ENCODE data around the gene ZNF521. TPM values are rescaled to one million over a fixed set of nuclear protein-coding genes. Genes with fewer than 3 reads are reported as not detected.
A peak's percentile ranks its signal among the peaks of the same experiment; 100 is the strongest.

ZNF521 gene
- total and polyA plus RNA-seq, 2 donors (not counting 3 experiments of a cell fraction or from before 2014, with no cell fraction given), result 111 to 168 TPM

GRCh38 chr18:25055076-25055475 lies 296.9 kb downstream of the ZNF521 start:
- dilution Hi-C loops (cut with MboI; ENCODE audit: extremely low pct_ligation_motif_present, low sequenced_read_pairs), result no loop called here
- BruUV-seq (replicated peaks), result no TSS peak
- Histone ChIP-seq H2AFZ (ENCODE audit: low read depth, low read length) (no peak overlapping the region), H3K79me2 (ENCODE audit: control insufficient read depth, insufficient read depth, low read length) (no peaks in the 10 kb centered on the region), H3K4me3 (replicated peaks in 1 of 3; ENCODE audit: insufficient read depth in 1 of 3, low read depth in 1 of 3, low read length in 3 of 3) (no peak overlapping the region), H3K9ac (replicated peaks; ENCODE audit: extremely low read depth, insufficient read depth, low read length) (no peak overlapping the region), H3K4me1 (ENCODE audit: control insufficient read depth, extremely low read depth, insufficient read depth, low read length) (peaks cover 17% of the 10 kb centered on the region), H3K27me3 (ENCODE audit: control insufficient read depth in 2 of 2, insufficient read depth in 2 of 2, low read length in 2 of 2) (no peaks in the 10 kb centered on the region), H3K9me3 (replicated peaks; ENCODE audit: control insufficient read depth, insufficient read depth, low read length) (no peaks in the 10 kb centered on the region), H3K4me2 (ENCODE audit: insufficient read depth, low read length) (peak overlapping the region; percentile 50), H3K9me1 (replicated peaks; ENCODE audit: control insufficient read depth, extremely low read depth, insufficient read depth, low read length) (no peaks in the 10 kb centered on the region), H3K27ac (ENCODE audit: insufficient read depth, low read depth, low read length) (no peak overlapping the region), H3K36me3 (ENCODE audit: control insufficient read depth in 2 of 2, extremely low read depth in 1 of 2, insufficient read depth in 2 of 2, low read length in 2 of 2) (peaks cover 0 to 6% of the 10 kb centered on the region in 2 experiments), H4K20me1 (replicated peaks; ENCODE audit: control insufficient read depth, extremely low read depth, insufficient read depth, low read length) (no peaks in the 10 kb centered on the region)
- FAIRE-seq, result peak; percentile 79
- intact Hi-C loops (cut with micrococcal nuclease), result loop anchor here (2.0 to 10.0 kb wide), 5 partner anchors 42 to 450 kb away; no protein-coding TSS in a partner anchor
- CTCF ChIA-PET, result no interaction called here
- peak; percentile 49 for DNase-seq (ENCODE audit: low read depth, low spot score)
- POLR2A ChIA-PET, result no interaction called here
- peak; percentile 96 for TF ChIP-seq FOS (IDR thresholded peaks at IDR 0.05; ENCODE audit: borderline replicate concordance, insufficient read depth, low read length)
- no peak for TF ChIP-seq POLR2A (IDR thresholded peaks at IDR 0.05; ENCODE audit: low read depth, low read length)
- peak; percentile 73 for TF ChIP-seq POLR2AphosphoS5 (IDR thresholded peaks at IDR 0.05; ENCODE audit: insufficient read depth, low read depth, low read length)
- peak; percentile 71 for TF ChIP-seq GATA2 (IDR thresholded peaks at IDR 0.05; ENCODE audit: insufficient read depth, insufficient read length, low read depth, low read length)
- peak; percentile 59 for TF ChIP-seq JUN (IDR thresholded peaks at IDR 0.05; ENCODE audit: borderline replicate concordance, insufficient read depth, insufficient read length, low read depth)

DNA sequence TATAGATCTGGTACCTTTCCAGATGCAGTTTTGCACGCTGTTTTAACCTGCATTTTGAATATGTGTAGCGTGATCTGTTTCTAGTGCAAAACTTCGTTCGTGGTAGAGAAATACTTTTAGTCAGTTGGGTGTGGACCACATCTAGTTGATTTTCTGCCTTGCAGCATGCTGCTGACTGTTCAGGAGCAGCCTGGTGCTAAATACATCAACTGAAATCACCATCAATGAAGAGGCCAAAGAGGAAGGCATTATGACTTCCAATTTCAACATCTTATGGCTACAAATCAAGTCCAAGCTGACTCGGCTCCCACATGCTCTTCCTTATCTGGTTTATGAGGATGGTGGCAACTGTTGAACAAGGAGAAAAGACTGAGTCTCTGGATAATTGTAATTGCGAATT lies 298.5 kb downstream of the ZNF521 start:
- CTCF ChIA-PET, result no interaction called here
- no peak for DNase-seq (ENCODE audit: low read depth, low spot score)
- peak; percentile 18 for FAIRE-seq
- Histone ChIP-seq H3K27ac (ENCODE audit: insufficient read depth, low read depth, low read length) (no peak overlapping the region), H3K9ac (replicated peaks; ENCODE audit: extremely low read depth, insufficient read depth, low read length) (no peak overlapping the region), H3K4me1 (ENCODE audit: control insufficient read depth, extremely low read depth, insufficient read depth, low read length) (peaks cover 17% of the 10 kb centered on the region), H2AFZ (ENCODE audit: low read depth, low read length) (no peak overlapping the region), H3K9me3 (replicated peaks; ENCODE audit: control insufficient read depth, insufficient read depth, low read length) (no peaks in the 10 kb centered on the region), H3K4me2 (ENCODE audit: insufficient read depth, low read length) (no peak overlapping the region), H4K20me1 (replicated peaks; ENCODE audit: control insufficient read depth, extremely low read depth, insufficient read depth, low read length) (no peaks in the 10 kb centered on the region), H3K79me2 (ENCODE audit: control insufficient read depth, insufficient read depth, low read length) (no peaks in the 10 kb centered on the region), H3K36me3 (ENCODE audit: control insufficient read depth in 2 of 2, extremely low read depth in 1 of 2, insufficient read depth in 2 of 2, low read length in 2 of 2) (peaks cover 0 to under 1% of the 10 kb centered on the region in 2 experiments), H3K9me1 (replicated peaks; ENCODE audit: control insufficient read depth, extremely low read depth, insufficient read depth, low read length) (no peaks in the 10 kb centered on the region), H3K27me3 (ENCODE audit: control insufficient read depth in 2 of 2, insufficient read depth in 2 of 2, low read length in 2 of 2) (no peaks in the 10 kb centered on the region), H3K4me3 (replicated peaks in 1 of 3; ENCODE audit: insufficient read depth in 1 of 3, low read depth in 1 of 3, low read length in 3 of 3) (no peak overlapping the region)
- TF ChIP-seq, protein P1, sequence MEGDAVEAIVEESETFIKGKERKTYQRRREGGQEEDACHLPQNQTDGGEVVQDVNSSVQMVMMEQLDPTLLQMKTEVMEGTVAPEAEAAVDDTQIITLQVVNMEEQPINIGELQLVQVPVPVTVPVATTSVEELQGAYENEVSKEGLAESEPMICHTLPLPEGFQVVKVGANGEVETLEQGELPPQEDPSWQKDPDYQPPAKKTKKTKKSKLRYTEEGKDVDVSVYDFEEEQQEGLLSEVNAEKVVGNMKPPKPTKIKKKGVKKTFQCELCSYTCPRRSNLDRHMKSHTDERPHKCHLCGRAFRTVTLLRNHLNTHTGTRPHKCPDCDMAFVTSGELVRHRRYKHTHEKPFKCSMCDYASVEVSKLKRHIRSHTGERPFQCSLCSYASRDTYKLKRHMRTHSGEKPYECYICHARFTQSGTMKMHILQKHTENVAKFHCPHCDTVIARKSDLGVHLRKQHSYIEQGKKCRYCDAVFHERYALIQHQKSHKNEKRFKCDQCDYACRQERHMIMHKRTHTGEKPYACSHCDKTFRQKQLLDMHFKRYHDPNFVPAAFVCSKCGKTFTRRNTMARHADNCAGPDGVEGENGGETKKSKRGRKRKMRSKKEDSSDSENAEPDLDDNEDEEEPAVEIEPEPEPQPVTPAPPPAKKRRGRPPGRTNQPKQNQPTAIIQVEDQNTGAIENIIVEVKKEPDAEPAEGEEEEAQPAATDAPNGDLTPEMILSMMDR (IDR thresholded peaks at IDR 0.05; ENCODE audit: extremely low read depth in 1 of 2, insufficient read depth in 1 of 2, low read depth in 1 of 2, low read length in 2 of 2), result no peak
- TF ChIP-seq JUN (IDR thresholded peaks at IDR 0.05; ENCODE audit: borderline replicate concordance, insufficient read depth, insufficient read length, low read depth) (no peak), MYC (IDR thresholded peaks at IDR 0.05; ENCODE audit: low read depth, low read length) (no peak), POLR2A (IDR thresholded peaks at IDR 0.05; ENCODE audit: low read depth, low read length) (no peak), FOS (IDR thresholded peaks at IDR 0.05; ENCODE audit: borderline replicate concordance, insufficient read depth, low read length) (no peak), POLR2AphosphoS5 (IDR thresholded peaks at IDR 0.05; ENCODE audit: insufficient read depth, low read depth, low read length) (no peak), GATA2 (IDR thresholded peaks at IDR 0.05; ENCODE audit: insufficient read depth, insufficient read length, low read depth, low read length) (no peak), EZH2 (IDR thresholded peaks at IDR 0.05; ENCODE audit: borderline replicate concordance, low read depth, low read length, severe bottlenecking) (no peak)
- TF ChIP-seq, protein P2, sequence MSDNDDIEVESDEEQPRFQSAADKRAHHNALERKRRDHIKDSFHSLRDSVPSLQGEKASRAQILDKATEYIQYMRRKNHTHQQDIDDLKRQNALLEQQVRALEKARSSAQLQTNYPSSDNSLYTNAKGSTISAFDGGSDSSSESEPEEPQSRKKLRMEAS (IDR thresholded peaks at IDR 0.05; ENCODE audit: insufficient read depth, insufficient read length), result no peak
- BruUV-seq (replicated peaks), result no TSS peak
- POLR2A ChIA-PET, result no interaction called here
- dilution Hi-C loops (cut with MboI; ENCODE audit: extremely low pct_ligation_motif_present, low sequenced_read_pairs) (no loop called here), intact Hi-C loops (cut with micrococcal nuclease) (loop anchor here (10.0 kb wide), 1 partner anchor 449 kb away; no protein-coding TSS in a partner anchor)

Data from endothelial cell of umbilical vein (primary cell).